Sigmoid colon (tissue), 4 donors: ENCODE measurements around the gene NOX1.

Source experiments
- CTCF ChIP-seq, 4 experiments: fragments of 450-650 bp in 3 of 4; fragments of 200-600 bp in 1 of 4; IDR thresholded peaks; one replicate each; pipeline ENCODE4 v1.5.1; 2016 to 2019; ENCODE audit warnings: antibody characterized with exemption in 4 of 4, mild to moderate bottlenecking in 3 of 4, moderate library complexity in 2 of 4
- POLR2A ChIP-seq, 2 donors: fragments of 450-650 bp; IDR thresholded peaks; one replicate each; pipeline ENCODE4 v1.6.1; 2016; ENCODE audit warnings: antibody characterized with exemption in 2 of 2, mild to moderate bottlenecking in 2 of 2, moderate library complexity in 2 of 2
- POLR2AphosphoS5 ChIP-seq, 4 donors: sonication (generic); formaldehyde crosslinking; IDR thresholded peaks; one replicate each; pipeline ENCODE4 v1.6.1; 2017; ENCODE audit warnings: antibody characterized with exemption in 4 of 4

GRCh38 chrX:100874325-100874724, at the start of gene NOX1:
- TF ChIP-seq CTCF (IDR thresholded peaks at IDR 0.05) = no peak
- TF ChIP-seq POLR2A (IDR thresholded peaks at IDR 0.05) = no peak
- TF ChIP-seq POLR2AphosphoS5 (IDR thresholded peaks at IDR 0.05) = no peak
